ENCODE data around the gene OLFML2A. TPM values are rescaled to one million over a fixed set of nuclear protein-coding genes. Genes with fewer than 3 reads are reported as not detected.

OLFML2A gene
- 22.1 to 40.5 TPM (median 31.5 TPM) in 5 replicates for total RNA-seq (2022; extraction: Qiagen RNA extraction)

GRCh38 chr9:124776954-124777648 is at the start of gene OLFML2A:
Gene OLFML2A, plus strand, starts transcription at chr9:124777133. Its CDS starts 138 bp downstream, at chr9:124777271.

GRCh38 chr9:124771021-124771866 is 5.7 kb upstream of the OLFML2A start, which contains the start of gene NR6A1:
Gene NR6A1, minus strand, starts transcription at chr9:124771311.

GRCh38 chr9:124852829-124853531 is 76.0 kb downstream of the OLFML2A start, which contains the start of gene WDR38:
Gene WDR38, plus strand, starts transcription at chr9:124853460. Its CDS starts 72 bp downstream, at chr9:124853532.

GRCh38 chr9:124861342-124862229 is 84.7 kb downstream of the OLFML2A start, which contains the start of the genes ARPC5L and RPL35:
Gene ARPC5L, plus strand, starts transcription at chr9:124862130. Its CDS starts 7,161 bp downstream, at chr9:124869291.
Gene RPL35, minus strand, starts transcription at chr9:124861957. Its CDS starts 45 bp downstream, at chr9:124861912.

Other genes starting within 250 kb of the OLFML2A start
- 1.4 to 2.0 TPM (median 1.8 TPM) in 5 replicates for gene NR6A1, start 5.8 kb upstream of the OLFML2A start, total RNA-seq (2022; extraction: Qiagen RNA extraction)
- gene WDR38, start 76.3 kb downstream of the OLFML2A start, total RNA-seq (2022; extraction: Qiagen RNA extraction), result 0.13 to 0.21 TPM (median 0.20 TPM) in 5 replicates
- 2,544 to 3,120 TPM (median 2,802 TPM) in 5 replicates for gene RPL35, start 84.8 kb downstream of the OLFML2A start, total RNA-seq (2022; extraction: Qiagen RNA extraction)
- 56.3 to 81.0 TPM (median 69.1 TPM) in 5 replicates for gene ARPC5L, start 85.0 kb downstream of the OLFML2A start, total RNA-seq (2022; extraction: Qiagen RNA extraction)
- 10.5 to 12.9 TPM (median 11.3 TPM) in 5 replicates for gene GOLGA1, start 163.9 kb downstream of the OLFML2A start, total RNA-seq (2022; extraction: Qiagen RNA extraction)

All from A549 treated with Hydrocortisone at 1 μM for 4 hours (cell line).